Type B pancreatic cell (in vitro differentiated cells): Measurements from ENCODE around the gene GABRE. TPM values are rescaled to one million over a fixed set of nuclear protein-coding genes. Genes with fewer than 3 reads are reported as not detected.

ENCODE experiments used
- DNase-seq: peaks from one replicate; pipeline ENCODE4 v3.0.0; 2021; ENCODE audit warnings: mixed read lengths; ENCODE audit not compliant: unreplicated experiment; ENCODE audit errors: extremely low spot score
- H3K27ac Mint-ChIP-seq: 2 replicates; pipeline ENCODE4 v1.8.0; 2021; ENCODE audit warnings: mild to moderate bottlenecking, mixed read lengths
- H3K27me3 Mint-ChIP-seq: 2 replicates; pipeline ENCODE4 v1.8.0; 2021; ENCODE audit warnings: mixed read lengths
- H3K36me3 Mint-ChIP-seq: 2 replicates; pipeline ENCODE4 v1.8.0; 2021; ENCODE audit warnings: mixed read lengths
- H3K4me1 Mint-ChIP-seq: one replicate; pipeline ENCODE4 v1.8.0; 2021; ENCODE audit warnings: mixed read lengths; ENCODE audit not compliant: unreplicated experiment
- H3K4me3 Mint-ChIP-seq: 2 replicates; pipeline ENCODE4 v1.8.0; 2021; ENCODE audit warnings: mild to moderate bottlenecking, mixed read lengths
- H3K9me3 Mint-ChIP-seq: 2 replicates; pipeline ENCODE4 v1.8.0; 2021; ENCODE audit warnings: mixed read lengths
- long read RNA-seq: library from polyadenylated mRNA; unstranded; transcript quantifications from one replicate; pipeline ENCODE4 v2.0.0, GENCODE V29; 2020
- total RNA-seq: library from RNA; stranded (reverse); gene quantifications from 2 replicates; pipeline ENCODE4 v1.2.1, GENCODE V29; 2021; ENCODE audit warnings: low replicate concordance
- TF ChIP-seq, protein P1 (sequence below): fragments of 200-600 bp; sonication (generic); conservative IDR thresholded peaks from 2 replicates; pipeline ENCODE4 v1.5.0; 2021; ENCODE audit warnings: antibody characterized with exemption, mild to moderate bottlenecking

GABRE gene, protein sequence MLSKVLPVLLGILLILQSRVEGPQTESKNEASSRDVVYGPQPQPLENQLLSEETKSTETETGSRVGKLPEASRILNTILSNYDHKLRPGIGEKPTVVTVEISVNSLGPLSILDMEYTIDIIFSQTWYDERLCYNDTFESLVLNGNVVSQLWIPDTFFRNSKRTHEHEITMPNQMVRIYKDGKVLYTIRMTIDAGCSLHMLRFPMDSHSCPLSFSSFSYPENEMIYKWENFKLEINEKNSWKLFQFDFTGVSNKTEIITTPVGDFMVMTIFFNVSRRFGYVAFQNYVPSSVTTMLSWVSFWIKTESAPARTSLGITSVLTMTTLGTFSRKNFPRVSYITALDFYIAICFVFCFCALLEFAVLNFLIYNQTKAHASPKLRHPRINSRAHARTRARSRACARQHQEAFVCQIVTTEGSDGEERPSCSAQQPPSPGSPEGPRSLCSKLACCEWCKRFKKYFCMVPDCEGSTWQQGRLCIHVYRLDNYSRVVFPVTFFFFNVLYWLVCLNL
- 5.5 and 9.9 TPM in 2 replicates for total RNA-seq
- long read RNA-seq, partial matches to known transcripts, result 0 of 2 reads
- long read RNA-seq, other reads (novel, unspliced or antisense), result 2 of 2 reads

DNA sequence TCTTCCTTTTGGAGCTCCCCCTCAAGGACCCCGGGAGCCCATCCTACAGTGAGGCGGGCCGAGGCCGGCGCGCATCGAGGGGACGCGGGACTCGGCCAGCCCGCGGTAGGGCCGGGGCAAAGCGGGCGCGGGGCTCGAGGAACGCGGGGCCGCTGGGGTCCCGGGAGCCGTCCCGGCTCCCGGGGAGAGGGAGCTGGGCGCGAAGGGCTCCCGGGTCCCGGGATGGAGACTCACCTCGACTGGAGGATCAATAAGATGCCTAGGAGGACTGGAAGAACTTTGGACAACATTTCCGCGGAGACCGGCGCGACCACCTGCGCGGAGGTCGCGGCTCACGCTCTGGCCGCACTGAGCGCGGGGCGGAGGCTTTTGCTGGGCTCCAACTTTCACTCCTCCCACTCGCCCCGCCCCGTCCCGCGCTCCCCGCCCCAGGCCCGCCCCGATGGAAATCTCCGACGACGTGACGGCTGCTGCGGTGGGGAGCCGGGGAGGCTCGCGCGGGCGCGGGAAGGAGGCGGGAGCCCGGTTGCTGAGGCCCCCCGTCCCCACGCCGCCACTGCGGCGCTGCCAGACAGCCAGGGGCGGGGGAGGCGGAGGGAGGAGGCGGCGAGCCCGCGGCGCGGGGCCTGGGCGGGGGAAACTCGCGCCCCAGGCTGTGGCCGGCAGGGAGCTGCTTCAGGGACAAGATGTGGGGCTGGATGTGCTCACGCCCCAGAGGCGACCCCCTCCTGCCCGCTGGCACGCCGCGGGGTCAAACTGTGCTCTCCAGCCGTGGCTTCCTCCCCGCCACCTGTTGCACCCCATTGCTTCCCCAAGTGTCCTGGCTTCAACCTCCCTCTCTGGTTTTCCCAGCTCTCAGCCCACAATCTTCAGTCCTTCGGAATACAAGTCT is at the start of gene GABRE:
GABRE (minus strand) TSS at position 341 of the 892 bp plus-strand sequence; CDS start at position 290, 51 bp downstream.
- TF ChIP-seq, protein P1, sequence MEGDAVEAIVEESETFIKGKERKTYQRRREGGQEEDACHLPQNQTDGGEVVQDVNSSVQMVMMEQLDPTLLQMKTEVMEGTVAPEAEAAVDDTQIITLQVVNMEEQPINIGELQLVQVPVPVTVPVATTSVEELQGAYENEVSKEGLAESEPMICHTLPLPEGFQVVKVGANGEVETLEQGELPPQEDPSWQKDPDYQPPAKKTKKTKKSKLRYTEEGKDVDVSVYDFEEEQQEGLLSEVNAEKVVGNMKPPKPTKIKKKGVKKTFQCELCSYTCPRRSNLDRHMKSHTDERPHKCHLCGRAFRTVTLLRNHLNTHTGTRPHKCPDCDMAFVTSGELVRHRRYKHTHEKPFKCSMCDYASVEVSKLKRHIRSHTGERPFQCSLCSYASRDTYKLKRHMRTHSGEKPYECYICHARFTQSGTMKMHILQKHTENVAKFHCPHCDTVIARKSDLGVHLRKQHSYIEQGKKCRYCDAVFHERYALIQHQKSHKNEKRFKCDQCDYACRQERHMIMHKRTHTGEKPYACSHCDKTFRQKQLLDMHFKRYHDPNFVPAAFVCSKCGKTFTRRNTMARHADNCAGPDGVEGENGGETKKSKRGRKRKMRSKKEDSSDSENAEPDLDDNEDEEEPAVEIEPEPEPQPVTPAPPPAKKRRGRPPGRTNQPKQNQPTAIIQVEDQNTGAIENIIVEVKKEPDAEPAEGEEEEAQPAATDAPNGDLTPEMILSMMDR, result no peak
- DNase-seq, result peak; percentile 71
- no peak within 1 kb of the TSS for H3K27ac Mint-ChIP-seq
- H3K4me1 Mint-ChIP-seq, result no peaks in the 10 kb centered on the region
- no peaks in the 10 kb centered on the region for H3K36me3 Mint-ChIP-seq
- H3K4me3 Mint-ChIP-seq, result peak within 1 kb of the TSS; percentile 79
- peaks cover 33% of the 10 kb centered on the region for H3K27me3 Mint-ChIP-seq
- H3K9me3 Mint-ChIP-seq, result no peaks in the 10 kb centered on the region

DNA sequence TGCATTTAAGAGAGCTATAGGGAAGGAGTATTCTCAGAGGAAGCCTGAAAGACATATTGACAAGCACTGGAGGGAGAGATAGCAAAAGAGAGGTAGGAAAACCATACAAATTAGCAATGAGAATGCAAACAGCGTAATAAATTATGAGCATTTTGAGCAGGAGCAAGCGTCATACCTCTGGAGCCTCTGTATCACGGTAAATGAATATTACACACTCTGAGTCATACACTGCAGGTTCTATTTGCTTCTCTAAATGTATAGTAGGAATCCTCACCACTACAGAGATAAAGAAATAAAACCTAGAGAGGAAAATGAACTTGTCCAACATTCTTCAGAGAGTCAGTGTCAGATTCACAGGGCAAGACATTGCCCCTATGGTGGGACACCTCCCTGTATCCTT is 46.4 kb upstream of the GABRE start:
- H3K4me1 Mint-ChIP-seq, result no peaks in the 10 kb centered on the region
- H3K4me3 Mint-ChIP-seq, result no peak overlapping the region
- no peaks in the 10 kb centered on the region for H3K36me3 Mint-ChIP-seq
- DNase-seq, result no peak
- no peak overlapping the region for H3K27ac Mint-ChIP-seq
- TF ChIP-seq, protein P1, result no peak
- no peaks in the 10 kb centered on the region for H3K9me3 Mint-ChIP-seq
- no peaks in the 10 kb centered on the region for H3K27me3 Mint-ChIP-seq

DNA sequence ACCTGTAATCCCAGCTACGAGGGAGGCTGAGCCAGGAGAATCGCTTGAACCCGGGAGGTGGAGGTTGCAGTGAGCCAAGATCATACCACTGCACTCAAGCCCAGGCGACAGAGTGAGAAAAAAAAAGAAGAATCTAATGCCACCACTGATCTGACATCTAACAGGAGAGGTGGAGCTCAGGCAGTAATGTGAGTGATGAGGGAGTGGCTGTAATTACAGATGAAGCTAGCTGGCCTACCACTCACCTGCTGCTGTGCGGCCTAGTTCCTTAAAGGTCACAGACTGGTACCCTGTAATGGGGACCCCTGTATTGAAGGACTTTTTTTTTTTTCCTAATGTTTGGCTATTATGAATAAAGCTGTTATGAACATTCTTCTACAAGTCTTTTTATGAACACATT is 25.3 kb upstream of the GABRE start:
- no peak for DNase-seq
- Mint-ChIP-seq H3K4me3 (no peak overlapping the region), H3K27me3 (no peaks in the 10 kb centered on the region), H3K27ac (no peak overlapping the region), H3K9me3 (no peaks in the 10 kb centered on the region), H3K36me3 (no peaks in the 10 kb centered on the region), H3K4me1 (no peaks in the 10 kb centered on the region)
- TF ChIP-seq, protein P1, result no peak

DNA sequence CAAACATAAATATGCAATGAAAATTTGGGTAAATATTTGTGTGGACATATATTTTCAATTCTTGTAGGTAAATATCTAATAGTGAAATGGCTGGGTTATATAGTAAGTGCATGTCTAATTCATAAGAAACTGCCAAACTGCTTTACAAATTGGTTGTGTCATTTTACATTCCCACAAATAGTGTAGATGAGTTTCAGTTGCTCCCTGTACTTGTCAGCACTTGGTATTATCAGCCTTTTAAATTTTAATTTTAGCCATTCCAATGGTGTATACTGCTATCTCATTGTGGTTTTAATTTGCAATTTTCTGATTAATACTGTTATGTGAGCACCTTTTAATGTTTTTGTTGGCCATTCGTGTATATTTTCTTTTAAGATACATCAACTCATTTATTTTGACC is 23.1 kb upstream of the GABRE start:
- no peaks in the 10 kb centered on the region for H3K27me3 Mint-ChIP-seq
- no peak for DNase-seq
- TF ChIP-seq, protein P1, result no peak
- no peaks in the 10 kb centered on the region for H3K4me1 Mint-ChIP-seq
- no peaks in the 10 kb centered on the region for H3K9me3 Mint-ChIP-seq
- no peak overlapping the region for H3K27ac Mint-ChIP-seq
- no peaks in the 10 kb centered on the region for H3K36me3 Mint-ChIP-seq
- H3K4me3 Mint-ChIP-seq, result no peak overlapping the region

DNA sequence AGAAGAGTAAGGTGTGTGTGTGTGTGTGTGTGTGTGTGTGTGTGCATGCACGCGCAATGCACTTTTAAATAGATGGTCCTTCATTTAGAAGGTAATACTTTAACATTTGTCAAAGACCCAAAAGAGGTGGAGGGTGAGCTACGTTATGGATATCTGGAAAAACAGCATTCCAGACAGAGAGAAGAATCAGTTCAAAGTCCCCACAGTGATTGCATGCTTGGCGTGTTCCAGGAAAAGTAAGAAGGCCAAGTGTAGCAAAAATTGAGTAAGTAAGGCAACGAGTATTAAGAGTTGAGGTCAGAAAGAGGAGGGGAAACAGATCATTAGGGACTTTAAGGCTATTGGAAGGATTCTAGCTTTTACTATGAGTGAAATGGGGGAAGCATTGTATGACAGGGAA is 21.9 kb upstream of the GABRE start:
- H3K9me3 Mint-ChIP-seq, result no peaks in the 10 kb centered on the region
- peak overlapping the region; percentile 20 for H3K27ac Mint-ChIP-seq
- no peaks in the 10 kb centered on the region for H3K36me3 Mint-ChIP-seq

More for the DNA sequence above, 21.9 kb upstream of the GABRE start:
- H3K4me1 Mint-ChIP-seq, result no peaks in the 10 kb centered on the region
- TF ChIP-seq, protein P1, result no peak
- DNase-seq, result no peak
- no peak overlapping the region for H3K4me3 Mint-ChIP-seq
- no peaks in the 10 kb centered on the region for H3K27me3 Mint-ChIP-seq
